ENCODE measurements around the gene CDHR5. TPM values are rescaled to one million over a fixed set of nuclear protein-coding genes. Genes with fewer than 3 reads are reported as not detected.
A peak's percentile ranks its signal among the peaks of the same experiment; 100 is the strongest.

Gene CDHR5
- total and polyA plus RNA-seq, 2 of the 4 experiments (the other 2 are of a cell fraction), result not detected

DNA sequence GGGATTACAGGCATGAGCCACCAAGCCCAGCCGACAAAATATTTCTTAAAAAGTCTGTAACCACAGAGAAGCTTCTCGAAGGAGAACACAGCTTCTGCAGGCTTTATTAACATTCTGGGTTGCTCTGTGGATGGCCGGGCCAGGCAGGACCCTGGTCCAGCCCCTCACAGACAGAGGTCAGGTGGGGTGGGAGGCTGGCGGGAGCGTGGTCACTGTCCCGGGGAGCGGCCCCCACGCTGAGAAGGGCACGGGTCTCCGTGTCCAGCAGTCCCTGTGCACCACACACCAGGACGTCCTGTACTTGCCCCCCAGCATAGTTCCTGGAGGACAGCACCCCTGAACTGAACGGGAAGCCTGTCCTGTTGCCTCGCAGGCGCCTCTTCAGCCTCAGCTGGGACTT lies 31.7 kb upstream of the CDHR5 start:
- no TSS peak for BruUV-seq (replicated peaks)
- in situ Hi-C loops (cut with MboI; ENCODE audit: low sequenced_read_pairs) (no loop called here), intact Hi-C loops (cut with micrococcal nuclease) (no loop called here)

More for the DNA sequence above, 31.7 kb upstream of the CDHR5 start:
- no peak for ATAC-seq (ENCODE audit: low read depth)
- H2AFZ ChIP-seq (replicated peaks; ENCODE audit: low read length, poor library complexity), result peak overlapping the region; percentile 32
- no peak overlapping the region for H3K4ac ChIP-seq (ENCODE audit: low read depth, low read length)
- dilution Hi-C loops (cut with HindIII; ENCODE audit: low sequenced_read_pairs, unreplicated experiment), result no loop called here
- no peak overlapping the region for H2BK20ac ChIP-seq (ENCODE audit: low read depth, low read length)
- H3K9me1 ChIP-seq (ENCODE audit: insufficient read depth, low read length), result no peaks in the 10 kb centered on the region
- no peak overlapping the region for H3K14ac ChIP-seq (replicated peaks; ENCODE audit: low read depth, low read length)
- ChIA-PET POLR2A (ENCODE audit: unreplicated experiment) (no interaction called here), CTCF (no interaction called here)
- no peak overlapping the region for H2BK15ac ChIP-seq (ENCODE audit: low read depth, low read length)
- peaks cover 23% of the 10 kb centered on the region for H3K36me3 ChIP-seq (ENCODE audit: control insufficient read depth, insufficient read depth, low read length)
- no peak for DNase-seq
- WGBS, 2 experiments (ENCODE audit: extremely low coverage in 2 of 2, insufficient read length in 1 of 2), result 100% methylated on average over 1 of the region's 14 CpGs; no CpG with 5 or more reads in 1 of the 2 experiments
- H3K4me3 ChIP-seq (ENCODE audit: insufficient read depth, low read depth, low read length), result no peak overlapping the region
- no peak overlapping the region for H2BK5ac ChIP-seq (ENCODE audit: low read depth, low read length, poor library complexity, severe bottlenecking)
- H3K9me3 ChIP-seq (ENCODE audit: control insufficient read depth, insufficient read depth, low read length), result no peaks in the 10 kb centered on the region
- no peak overlapping the region for H4K5ac ChIP-seq (ENCODE audit: low read depth, low read length)
- no peak overlapping the region for H3K9ac ChIP-seq (ENCODE audit: low read depth, low read length)
- H3K18ac ChIP-seq (ENCODE audit: low read depth, low read length), result no peak overlapping the region
- H4K20me1 ChIP-seq (ENCODE audit: insufficient read depth, low read length), result peaks cover 3% of the 10 kb centered on the region; the same call in 1 of the 2 replicates
- no peaks in the 10 kb centered on the region for H3K4me1 ChIP-seq (ENCODE audit: control insufficient read depth, insufficient read depth, low read length)
- no peak overlapping the region for H3K56ac ChIP-seq (ENCODE audit: extremely low read depth, insufficient read depth, low read length)
- no peak overlapping the region for H2BK120ac ChIP-seq (ENCODE audit: low read depth, low read length)
- no peak overlapping the region for H2AK9ac ChIP-seq (replicated peaks; ENCODE audit: low read depth, low read length, poor library complexity)
- no peak overlapping the region for H4K91ac ChIP-seq (ENCODE audit: insufficient read depth, low read depth, low read length)
- H4K8ac ChIP-seq (ENCODE audit: low read depth in 2 of 2, low read length in 2 of 2), result no peak overlapping the region
- H3K79me1 ChIP-seq (ENCODE audit: low read depth in 1 of 2, low read length in 2 of 2), result no peaks in the 10 kb centered on the region; a peak in 1 of 4 replicates
- no peak overlapping the region for H3K23ac ChIP-seq (ENCODE audit: low read depth, low read length)
- H2AK5ac ChIP-seq (ENCODE audit: low read depth, low read length), result no peak overlapping the region
- H3K4me2 ChIP-seq (ENCODE audit: low read depth, low read length), result no peak overlapping the region
- TF ChIP-seq CHD1 (IDR thresholded peaks at IDR 0.05; ENCODE audit: low read depth, low read length) (no peak), CTCF (conservative IDR thresholded peaks at IDR 0.05; ENCODE audit: low read depth, low read length) (no peak), USF2 (IDR thresholded peaks at IDR 0.05; ENCODE audit: low read depth, low read length) (no peak), RCOR1 (IDR thresholded peaks at IDR 0.05; ENCODE audit: insufficient replicate concordance, low read length) (no peak), CEBPB (IDR thresholded peaks at IDR 0.05; ENCODE audit: low read depth, low read length) (no peak), MAZ (IDR thresholded peaks at IDR 0.05; ENCODE audit: borderline replicate concordance, low read depth, low read length) (no peak), NFE2L2 (IDR thresholded peaks at IDR 0.05; ENCODE audit: low read depth, low read length) (no peak), RAD21 (IDR thresholded peaks at IDR 0.05; ENCODE audit: low read length) (no peak), MAFK (IDR thresholded peaks at IDR 0.05; ENCODE audit: low read depth, low read length) (no peak)
- TF ChIP-seq, protein P1, sequence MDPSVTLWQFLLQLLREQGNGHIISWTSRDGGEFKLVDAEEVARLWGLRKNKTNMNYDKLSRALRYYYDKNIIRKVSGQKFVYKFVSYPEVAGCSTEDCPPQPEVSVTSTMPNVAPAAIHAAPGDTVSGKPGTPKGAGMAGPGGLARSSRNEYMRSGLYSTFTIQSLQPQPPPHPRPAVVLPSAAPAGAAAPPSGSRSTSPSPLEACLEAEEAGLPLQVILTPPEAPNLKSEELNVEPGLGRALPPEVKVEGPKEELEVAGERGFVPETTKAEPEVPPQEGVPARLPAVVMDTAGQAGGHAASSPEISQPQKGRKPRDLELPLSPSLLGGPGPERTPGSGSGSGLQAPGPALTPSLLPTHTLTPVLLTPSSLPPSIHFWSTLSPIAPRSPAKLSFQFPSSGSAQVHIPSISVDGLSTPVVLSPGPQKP (IDR thresholded peaks at IDR 0.05; ENCODE audit: borderline replicate concordance, low read depth, low read length), result no peak
- H3K27me3 ChIP-seq (ENCODE audit: control insufficient read depth, insufficient read depth, low read length), result no peaks in the 10 kb centered on the region
- no peak overlapping the region for H3K27ac ChIP-seq (ENCODE audit: insufficient read depth, low read length)

All from IMR-90 (cell line).